NCI-H510A treated with DMSO at 0.1 percent for 48 hours (cell line): Measurements from ENCODE around the gene CCDC184.

Experiments used
- DNase-seq: peaks from one replicate; lab custom pipeline; 2025; lab: John Stamatoyannopoulos, UW

Gene CCDC184

DNA sequence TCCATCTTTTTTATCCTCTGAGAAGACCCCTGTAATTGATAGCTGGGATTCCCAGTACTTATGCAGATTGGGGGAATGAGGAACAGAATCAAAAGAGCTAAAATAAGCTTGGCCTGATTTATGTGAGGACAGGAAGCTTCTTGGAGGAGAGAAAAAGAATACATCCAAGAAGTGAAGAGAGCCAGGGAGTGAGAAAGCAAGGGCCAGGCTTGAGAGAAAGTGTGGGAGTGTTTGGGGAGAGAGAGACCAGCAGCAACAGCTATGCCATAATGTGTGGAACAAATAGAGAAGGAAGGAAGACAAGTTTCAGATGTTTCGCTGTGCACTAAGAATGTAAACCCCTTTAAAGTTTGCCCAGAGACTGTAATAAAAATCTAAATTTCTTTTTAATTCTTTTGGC is 4.0 kb upstream of the CCDC184 start:
- no peak for DNase-seq

DNA sequence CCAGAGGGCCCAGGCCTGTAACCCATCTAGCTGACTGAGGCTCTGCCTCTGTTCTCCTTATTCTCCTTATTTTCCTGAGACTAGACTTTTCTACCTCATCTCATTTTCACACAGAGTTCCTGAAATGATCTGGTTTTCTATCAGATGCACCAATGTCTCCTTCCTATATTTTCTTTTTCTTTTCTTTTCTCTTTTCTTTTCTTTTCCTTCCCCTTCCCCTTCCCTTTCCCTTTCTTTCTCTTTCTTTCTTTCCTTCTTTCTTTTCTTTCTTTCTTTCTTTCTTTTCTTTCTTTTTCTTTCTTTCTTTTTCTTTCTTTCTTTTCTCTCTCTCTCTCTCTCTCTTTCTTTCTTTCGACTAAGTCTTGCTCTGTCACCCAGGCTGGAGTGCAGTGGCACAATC is 3.0 kb upstream of the CCDC184 start:
- DNase-seq: no peak

DNA sequence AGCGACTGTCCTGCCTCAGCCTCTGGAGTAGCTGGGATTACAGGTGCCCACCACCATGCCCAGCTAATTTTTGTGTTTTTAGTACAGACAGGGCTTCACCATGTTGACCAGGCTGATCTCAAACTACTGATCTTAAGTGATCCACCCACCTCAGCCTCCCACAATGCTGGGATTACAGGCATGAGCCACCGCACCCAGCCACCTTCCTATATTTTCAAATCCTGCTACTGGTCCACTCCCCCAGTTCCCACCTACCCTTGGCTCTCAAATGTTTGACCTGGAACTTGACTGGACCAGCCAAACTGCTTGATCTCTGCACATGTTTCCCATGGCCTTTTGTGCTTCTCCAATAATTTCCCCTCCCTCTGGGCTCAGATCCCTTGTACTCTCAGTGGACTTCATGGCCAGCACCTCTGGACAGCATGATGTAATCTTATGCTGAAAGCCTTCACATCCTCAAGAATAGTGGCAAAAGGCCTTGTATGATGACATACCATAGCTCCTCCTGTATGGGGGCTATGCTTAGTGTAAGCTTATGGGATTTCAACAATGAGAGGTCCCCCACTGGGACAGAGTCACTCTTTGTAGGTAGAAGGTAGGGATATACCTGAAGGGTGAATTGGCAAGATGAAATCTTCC is 2.5 kb upstream of the CCDC184 start:
- DNase-seq: no peak

DNA sequence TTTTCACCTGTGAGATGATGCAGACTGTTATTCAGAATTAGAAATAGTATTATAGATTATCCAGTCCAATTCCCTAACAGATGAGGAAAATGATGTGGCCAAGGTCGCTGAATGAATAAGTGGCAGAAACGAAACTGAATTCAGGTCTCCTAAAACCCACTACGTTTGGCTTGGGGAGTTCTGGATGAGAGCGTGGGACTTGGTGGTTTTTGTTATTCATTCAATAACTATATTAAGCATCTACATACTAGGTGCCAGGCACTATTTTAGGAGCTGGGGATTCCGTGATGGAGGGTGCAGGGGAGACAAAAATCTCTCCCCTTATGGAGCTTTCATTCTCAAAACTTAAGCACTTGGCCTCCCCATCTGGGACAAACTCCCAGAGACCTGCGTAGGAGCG is 813 bp upstream of the CCDC184 start:
- DNase-seq: no peak

DNA sequence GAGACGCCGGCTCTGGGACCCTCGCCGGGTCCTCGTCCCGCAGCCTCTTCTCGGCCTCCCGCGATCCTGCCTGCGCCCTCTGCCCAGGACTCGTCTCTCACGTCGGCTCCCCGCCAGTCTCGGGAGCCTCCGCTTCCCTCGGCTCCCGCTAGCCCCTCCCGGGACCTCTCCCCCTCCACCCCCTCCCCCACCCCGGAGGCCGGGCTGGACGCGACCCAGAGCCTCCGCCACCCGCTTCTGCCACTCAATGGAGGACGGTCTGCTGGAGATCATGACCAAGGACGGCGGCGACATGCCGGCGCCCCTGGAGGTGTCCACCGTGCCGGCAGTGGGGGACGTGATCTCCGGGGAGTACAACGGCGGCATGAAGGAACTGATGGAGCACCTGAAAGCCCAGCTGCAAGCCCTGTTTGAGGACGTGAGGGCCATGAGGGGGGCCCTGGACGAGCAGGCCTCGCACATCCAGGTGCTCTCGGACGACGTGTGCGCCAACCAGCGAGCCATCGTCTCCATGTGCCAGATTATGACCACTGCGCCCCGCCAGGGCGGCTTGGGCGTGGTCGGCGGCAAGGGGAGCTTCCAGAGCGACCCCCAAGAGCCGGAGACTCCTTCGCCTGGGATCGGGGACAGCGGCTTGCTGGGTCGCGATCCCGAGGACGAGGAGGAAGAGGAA is 568 bp downstream of the CCDC184 start:
- no peak for DNase-seq

DNA sequence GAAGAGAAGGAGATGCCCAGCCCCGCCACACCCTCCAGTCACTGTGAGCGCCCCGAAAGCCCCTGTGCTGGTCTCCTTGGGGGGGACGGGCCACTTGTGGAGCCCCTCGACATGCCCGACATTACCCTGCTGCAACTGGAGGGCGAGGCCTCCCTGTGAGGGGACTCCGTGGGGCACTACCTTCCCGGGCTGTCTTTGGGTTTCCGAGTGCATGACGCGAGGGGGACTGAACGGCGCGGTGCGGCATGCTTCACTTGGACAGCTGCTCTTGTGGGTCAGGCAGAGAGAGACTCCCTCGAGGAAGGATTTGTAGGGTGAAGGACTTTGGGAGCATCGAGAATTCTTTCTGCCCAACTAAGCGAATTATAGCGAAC is 1.1 kb downstream of the CCDC184 start:
- no peak for DNase-seq

DNA sequence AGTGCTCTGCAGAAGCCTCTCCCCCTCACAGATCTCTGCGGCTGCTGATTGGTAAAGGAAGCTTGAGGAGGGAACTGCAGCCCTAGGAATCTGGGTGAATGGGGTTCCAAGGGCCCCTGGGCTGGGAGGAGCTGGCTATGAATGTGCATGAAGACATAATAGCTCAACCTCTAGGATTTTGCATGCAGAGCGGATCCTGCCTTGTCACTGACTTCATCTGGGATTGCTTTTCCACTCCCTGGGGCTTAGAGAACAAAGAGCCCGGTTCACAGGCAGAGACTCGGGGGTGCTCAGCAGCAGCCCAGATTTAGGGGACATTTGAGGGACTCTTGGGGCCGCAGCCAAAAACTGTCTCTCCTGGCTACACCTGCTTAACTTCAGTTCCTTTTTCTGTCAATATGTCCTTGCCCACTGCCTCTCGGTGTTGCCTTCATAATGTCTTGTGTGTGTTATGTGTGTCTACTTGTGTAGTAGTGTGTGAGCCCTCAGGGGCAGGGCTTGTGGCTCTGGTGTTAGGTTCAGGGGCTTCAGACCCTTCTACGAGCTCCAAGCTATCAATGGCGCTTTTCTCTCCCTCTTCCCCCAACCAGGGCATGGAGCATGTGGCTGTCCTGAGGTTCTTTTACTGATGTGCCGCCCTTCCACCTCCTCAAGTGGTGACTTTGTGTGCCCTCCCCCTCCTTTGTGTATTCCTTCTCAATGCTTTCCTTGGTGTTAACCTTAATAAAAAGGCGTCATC is 1.9 kb downstream of the CCDC184 start:
- no peak for DNase-seq

DNA sequence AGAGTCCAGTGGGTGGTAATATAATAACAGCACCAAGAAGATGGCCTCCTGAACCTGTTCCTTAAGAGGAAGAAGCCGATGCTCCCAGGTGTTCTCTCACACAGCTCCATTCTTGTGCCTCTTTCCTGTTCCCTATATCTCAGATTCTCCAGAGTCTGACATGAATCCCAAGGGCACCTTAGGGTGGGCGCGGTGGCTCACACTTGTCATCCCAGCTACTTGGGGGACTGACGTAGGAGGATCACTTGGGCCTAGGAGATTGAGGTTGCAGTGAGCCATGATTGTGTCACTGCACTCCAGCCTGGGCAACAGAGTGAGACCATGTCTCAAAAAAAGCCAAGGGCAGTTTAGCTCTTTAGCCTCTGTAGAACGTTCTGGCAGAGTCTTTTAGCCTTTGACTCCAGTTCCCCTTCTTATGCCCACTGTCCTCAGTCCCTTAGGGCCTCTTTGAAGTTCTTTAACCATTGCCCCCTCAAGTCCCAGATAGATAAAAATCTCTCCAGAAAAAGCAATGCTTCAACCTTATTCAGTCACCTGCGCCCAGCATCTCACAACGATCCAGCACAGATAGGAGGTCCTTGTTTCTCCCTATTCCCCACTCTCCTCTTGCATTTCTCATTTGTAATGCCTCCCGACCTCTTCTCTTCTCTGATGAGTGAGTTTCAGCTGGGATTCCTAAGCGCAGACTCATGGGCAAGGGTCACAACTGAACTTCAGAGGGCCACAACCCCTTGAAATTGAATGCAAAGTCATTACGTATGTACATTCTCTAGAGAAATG is 4.7 kb downstream of the CCDC184 start:
- no peak for DNase-seq

DNA sequence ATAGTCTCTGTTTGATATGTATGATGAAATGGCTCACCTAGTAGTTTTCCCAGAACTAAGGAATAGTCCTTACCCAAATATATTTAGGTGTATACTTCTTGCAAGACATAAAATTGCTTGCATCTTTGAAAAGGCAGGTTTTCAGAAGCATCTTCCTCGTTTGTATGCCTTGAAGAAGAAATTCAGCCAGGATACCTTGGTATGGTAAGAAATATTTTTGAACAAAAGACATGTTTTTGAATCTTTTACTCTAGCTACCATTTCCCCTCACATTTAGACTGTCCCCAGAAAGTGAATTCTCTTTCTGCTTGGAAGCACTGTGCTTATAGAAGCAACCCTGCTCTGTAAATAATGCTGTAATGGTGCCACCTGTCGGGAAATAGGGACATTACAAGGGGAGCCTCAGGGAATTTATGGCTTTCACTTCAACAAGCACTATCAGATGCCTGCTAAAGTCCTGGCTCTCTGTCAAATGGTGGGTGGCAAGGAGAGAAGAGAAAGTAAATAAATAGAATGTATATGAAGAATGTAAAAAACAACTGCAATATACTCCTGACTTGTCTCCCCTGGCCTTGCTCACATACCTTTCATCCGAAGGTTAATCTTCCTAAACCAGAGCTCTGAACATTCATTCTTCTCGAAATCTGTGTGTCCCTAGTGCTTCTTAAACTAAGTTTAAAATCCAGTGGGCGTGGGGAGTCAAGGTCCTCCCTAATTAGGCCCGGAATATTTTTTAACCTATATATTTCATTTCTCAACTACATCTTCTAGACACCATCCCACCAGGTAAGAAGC is 6.1 kb downstream of the CCDC184 start:
- DNase-seq: peak; percentile 60

DNA sequence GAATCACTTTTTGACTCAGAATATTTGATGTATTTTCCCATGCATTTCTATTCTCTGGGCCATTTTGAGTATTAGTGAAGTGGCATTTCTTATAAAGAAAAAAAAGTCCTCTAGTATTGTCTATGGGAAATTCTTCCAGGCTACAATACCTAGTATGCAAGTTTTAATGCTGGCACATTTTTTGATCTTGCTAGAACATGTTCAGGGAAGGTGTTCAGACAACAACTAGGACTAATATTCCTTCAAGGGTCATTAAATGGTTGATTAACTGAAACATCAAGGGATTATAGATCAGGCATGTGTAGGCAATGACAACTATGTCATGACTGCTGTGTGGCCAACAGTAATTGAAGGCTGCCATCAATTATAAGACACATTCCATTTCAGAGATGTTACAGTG is 7.7 kb downstream of the CCDC184 start:
- no peak for DNase-seq

DNA sequence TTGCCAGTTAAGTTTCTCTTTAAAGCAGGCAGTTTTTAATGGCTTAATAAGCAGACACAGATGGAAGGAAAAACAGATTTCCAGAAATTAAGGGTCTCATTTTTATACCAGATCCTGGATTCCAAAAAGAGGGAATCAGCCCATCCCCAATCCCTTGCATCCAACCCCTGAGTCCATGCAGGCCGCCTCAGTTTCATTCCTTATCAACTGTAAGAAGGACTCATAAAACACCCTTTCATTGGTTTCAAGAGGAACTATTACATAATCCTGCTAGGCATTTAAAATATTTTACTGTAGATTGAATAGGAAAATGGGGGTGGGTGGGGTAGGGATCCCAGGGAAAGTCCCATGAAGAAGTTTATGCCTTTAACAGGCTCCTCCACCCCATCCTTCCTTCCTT is 9.4 kb downstream of the CCDC184 start:
- DNase-seq: no peak

DNA sequence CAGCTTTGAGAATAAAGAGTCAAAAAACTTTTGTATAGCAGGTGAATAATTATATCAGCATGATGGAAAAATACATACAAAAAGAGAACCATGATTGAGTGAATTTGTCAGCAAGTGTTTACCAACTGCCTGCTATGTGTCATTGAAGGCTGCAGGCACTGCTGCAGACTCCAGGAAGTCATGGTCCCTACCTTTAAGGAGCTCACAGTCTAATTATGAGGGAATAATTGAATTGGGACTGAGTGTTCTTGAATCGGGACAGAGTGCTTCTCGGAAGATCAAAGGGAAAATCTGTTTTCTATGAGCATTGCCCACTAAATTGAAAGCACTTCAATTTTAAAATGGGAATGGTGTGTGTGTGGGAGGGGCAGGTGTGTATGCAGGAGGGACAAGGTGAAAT is 10.2 kb downstream of the CCDC184 start:
- DNase-seq: no peak

DNA sequence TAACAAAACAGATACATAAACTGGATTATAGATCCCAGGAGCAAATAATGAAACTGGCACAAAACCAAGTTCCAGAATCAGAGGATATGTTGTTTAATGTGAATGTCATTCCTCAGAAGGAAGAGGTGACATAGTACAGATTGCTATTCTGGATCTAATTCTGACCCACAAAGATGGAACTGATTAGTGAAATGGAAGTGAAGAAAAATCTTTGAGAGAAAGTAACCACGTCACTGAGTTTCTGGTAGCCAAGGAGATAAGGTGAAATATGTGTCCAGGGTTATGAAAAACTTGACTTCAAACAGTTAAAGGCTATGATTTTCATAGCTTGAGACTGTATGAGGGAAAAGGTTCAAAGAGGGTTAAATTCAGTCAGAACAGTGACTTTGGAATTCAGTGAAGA is 11.4 kb downstream of the CCDC184 start:
- DNase-seq: no peak

DNA sequence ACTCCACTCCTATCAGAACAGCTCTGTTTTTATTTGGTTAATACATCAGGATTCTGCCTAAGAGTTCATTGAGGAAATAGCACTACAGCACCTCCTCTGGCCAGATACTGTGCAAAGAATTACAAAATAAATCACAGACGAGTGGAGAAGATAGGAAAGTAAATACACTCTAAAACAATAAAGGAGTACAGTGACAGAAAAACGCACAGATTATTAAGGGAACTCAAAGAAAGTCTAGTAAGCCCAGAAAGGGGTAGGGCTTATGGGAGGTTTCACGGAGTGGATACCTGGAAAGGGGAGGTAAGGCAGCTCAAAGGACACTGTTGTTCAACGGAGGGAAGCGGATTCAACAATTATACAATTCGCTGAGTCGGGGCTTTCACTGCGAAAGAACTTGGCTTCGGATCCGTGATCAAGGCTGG is 14.1 kb downstream of the CCDC184 start:
- peak; percentile 65 for DNase-seq

DNA sequence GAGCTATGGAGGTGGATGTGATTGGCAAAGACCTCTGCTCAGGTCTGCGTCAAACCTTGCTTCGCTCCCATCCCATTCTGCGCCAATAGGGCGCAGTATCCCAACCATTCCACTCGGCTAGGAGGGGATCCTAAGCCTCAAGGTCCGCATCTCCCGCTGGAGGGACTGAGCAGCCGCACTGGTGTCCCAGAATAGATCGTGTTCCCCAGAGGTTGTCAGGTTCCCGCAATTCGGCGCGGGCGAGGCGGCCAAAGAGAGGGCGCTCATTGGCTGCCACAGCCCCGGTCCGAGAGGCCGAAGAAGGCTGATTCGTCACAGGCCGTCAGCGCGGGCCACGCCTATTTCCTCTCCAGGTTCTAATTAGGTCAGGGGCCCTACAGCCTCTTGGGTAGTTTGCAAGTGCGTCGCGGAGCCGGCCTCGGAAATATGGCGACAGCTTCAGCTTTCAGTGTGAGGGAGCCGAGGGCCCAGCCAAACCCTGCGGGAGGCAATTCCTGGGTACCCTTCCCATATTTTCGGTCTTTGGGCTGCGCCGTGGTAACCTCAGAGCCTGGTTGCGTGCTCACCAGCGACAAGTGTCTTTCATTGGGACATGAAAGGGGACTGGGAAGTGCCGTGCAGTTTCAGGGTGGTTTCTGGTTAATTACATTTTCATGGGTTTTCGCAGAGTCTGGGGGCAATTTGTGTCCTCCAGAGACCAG is 14.7 kb downstream of the CCDC184 start:
- peak; percentile 97 for DNase-seq

DNA sequence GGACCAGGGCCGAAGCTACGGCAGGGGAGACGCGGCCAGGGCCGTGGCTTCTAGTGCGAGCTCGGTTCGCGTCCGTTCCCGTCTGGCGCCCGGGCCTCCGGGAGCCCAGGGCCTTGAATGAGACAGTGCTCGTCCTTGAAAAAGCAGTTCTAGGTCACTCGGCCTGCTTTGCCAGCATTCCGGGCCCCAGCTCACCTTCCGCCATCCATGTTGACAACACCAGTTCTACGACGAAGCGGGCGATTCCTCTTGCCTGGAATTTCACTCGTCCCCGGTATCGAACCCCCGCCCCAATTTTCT is 15.2 kb downstream of the CCDC184 start:
- no peak for DNase-seq

DNA sequence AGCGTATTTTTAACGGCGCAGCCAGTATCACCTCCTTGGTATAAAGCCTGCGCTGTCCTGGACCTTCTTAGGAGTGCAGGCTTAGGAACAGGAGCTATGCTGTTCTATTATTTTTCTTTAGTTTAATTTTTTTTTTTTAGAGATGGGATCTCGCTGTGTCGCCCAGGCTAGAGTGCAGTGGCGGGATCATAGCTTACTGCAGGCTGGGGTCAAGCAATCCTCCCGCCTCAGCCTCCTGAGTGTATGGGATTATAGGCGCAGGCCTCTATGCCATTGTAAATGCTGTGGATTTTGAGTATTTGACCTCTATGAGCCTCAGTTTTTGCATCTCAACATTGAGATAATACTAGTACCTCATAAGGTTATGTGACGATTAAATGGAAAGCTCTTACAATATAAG is 15.5 kb downstream of the CCDC184 start:
- DNase-seq: no peak

DNA sequence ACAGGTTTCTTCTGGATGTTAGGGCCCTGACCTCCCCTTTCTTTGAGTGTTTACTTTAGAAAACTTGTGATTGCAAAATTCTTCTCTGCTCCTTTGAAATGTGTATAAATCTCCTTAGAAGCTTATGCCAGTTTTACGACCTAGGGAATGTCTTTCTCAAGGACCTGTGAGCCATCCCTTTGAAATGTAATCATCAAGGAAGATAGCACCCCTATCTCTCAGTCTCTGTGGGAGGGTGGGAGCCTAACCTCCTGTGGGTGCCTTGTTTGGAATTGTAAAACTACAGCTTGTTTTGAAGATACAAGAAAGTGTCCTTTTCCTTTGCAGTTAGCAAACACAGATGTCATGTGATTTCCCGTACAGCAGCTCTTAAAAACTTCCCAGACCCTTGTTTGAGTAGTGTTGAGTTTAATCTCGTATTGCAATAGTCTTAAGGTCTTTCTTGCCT is 16.4 kb downstream of the CCDC184 start:
- no peak for DNase-seq

DNA sequence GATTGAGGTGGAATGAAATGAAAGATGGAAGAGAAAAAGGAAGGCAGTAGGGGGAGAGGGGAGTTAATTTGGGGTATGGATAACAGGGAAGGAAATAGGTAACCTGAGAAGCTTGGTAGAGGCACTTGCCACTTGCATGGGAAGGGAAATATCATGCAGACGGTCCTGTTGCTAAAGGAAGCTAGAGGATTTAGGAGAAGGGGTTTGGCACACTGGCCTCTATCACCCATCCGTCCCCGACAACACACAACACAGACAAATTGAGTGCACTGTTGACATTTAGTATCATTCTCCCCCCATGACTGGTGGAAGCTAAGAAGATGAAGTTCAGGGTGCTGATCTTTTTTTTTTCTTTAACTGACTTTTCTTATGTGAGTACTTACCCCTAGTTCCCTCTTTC is 17.6 kb downstream of the CCDC184 start:
- DNase-seq: no peak

DNA sequence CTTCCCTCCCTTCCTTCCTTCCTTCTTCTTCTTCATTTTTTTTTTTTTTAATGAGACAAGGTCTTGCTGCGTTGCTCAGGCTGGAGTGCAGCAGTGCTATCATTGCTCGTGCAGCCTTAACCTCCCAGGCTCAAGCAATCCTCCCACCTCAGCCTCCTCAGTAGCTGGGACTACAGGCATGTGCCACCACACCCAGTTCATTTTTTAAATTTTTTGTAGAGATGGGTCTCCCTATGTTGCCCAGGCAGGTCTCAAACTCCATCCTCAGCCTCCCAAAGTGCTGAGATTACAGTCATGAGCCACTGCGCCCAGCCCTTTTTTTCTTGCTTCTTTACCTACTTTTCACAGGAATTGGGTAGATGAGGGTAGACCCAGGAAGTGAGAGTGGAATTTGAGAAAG is 18.1 kb downstream of the CCDC184 start:
- no peak for DNase-seq

DNA sequence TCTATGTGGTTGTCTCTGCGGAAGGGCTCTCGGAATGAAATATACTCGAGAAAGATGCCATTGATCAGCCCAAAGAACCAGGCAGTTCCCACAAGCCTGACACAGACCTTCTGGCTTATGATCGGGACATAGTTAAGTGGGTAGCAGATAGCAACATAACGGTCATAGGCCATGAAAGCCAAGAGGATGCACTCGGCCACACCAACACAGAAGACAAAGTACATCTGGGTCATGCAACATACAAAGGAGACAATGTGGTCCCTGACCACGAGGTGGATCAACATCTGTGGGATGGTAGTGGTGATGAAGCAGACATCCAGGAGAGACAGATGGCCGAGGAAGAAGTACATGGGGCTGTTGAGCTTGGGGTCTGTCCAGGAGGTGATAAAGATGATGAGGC is 19.3 kb downstream of the CCDC184 start:
- DNase-seq: no peak
